Upper lobe of right lung (tissue), 1 donor: Measurements from ENCODE around the gene NEDD4L. TPM values are rescaled to one million over a fixed set of nuclear protein-coding genes. Genes with fewer than 3 reads are reported as not detected.

ENCODE experiments used
- ATAC-seq: fragments of 200-7000 bp; cut with Tn5 transposase; one replicate; pipeline ENCODE4 v1.9.1; 2020; ENCODE audit warnings: mild to moderate bottlenecking, moderate library complexity
- DNase-seq: peaks from one replicate; pipeline ENCODE4 v3.0.0-alpha.2; 2020
- H3K27ac ChIP-seq: fragments of 200-600 bp; one replicate; pipeline ENCODE4 v1.8.0; 2022
- H3K27me3 ChIP-seq: fragments of 200-600 bp; one replicate; pipeline ENCODE4 v1.8.0; 2022; ENCODE audit warnings: mild to moderate bottlenecking
- H3K36me3 ChIP-seq: fragments of 200-600 bp; one replicate; pipeline ENCODE4 v1.8.0; 2022
- H3K4me1 ChIP-seq: fragments of 200-600 bp; one replicate; pipeline ENCODE4 v1.8.0; 2022
- H3K4me3 ChIP-seq: fragments of 200-600 bp; one replicate; pipeline ENCODE4 v1.8.0; 2022; ENCODE audit warnings: mild to moderate bottlenecking
- H3K9me3 ChIP-seq: fragments of 200-600 bp; one replicate; pipeline ENCODE4 v1.8.0; 2022
- CTCF ChIP-seq: fragments of 200-600 bp; IDR thresholded peaks from one replicate; pipeline ENCODE4 v1.8.0; 2022; ENCODE audit warnings: antibody characterized with exemption
- intact Hi-C: fragments of 100-400 bp; cut with DNase I; formaldehyde crosslinking; loops from one replicate; pipeline ENCODE4 v1.11.0; 2022
- total RNA-seq: library from RNA; stranded (reverse); fragmentation: NEBNext Ultra II Directional; extraction: Animal tissue kit (Norgen Biotek cat#: 25700); gene quantifications from one replicate; pipeline ENCODE4 v1.2.1, GENCODE V29; 2021
- donor health status: DM: no; HTN: yes; CAD: no; lungs with severe emphysema.

The NEDD4L gene
- total RNA-seq, 1 donor from 2014 or later, result 192 TPM

GRCh38 chr18:58285449-58286130, 241.6 kb downstream of the NEDD4L start:
- no peak for DNase-seq
- no peaks in the 10 kb centered on the region for H3K27me3 ChIP-seq
- ATAC-seq, result peak; percentile 65
- no peak overlapping the region for H3K4me3 ChIP-seq
- H3K9me3 ChIP-seq, result no peaks in the 10 kb centered on the region
- peaks cover 16% of the 10 kb centered on the region for H3K4me1 ChIP-seq
- no peak for TF ChIP-seq CTCF
- H3K36me3 ChIP-seq, result no peaks in the 10 kb centered on the region
- H3K27ac ChIP-seq, result peak overlapping the region; percentile 72
- intact Hi-C loops, result no loop called here

- peaks cover 17% of the 10 kb centered on the region for H3K4me1 ChIP-seq
- no peaks in the 10 kb centered on the region for H3K9me3 ChIP-seq
- H3K27me3 ChIP-seq, result no peaks in the 10 kb centered on the region
- no peaks in the 10 kb centered on the region for H3K36me3 ChIP-seq
- ATAC-seq (peak; percentile 18), DNase-seq (no peak)
- peak overlapping the region; percentile 61 for H3K27ac ChIP-seq
- intact Hi-C loops, result no loop called here
- H3K4me3 ChIP-seq, result no peak overlapping the region
- no peak for TF ChIP-seq CTCF
These were observed 242.8 kb downstream of the NEDD4L start for GRCh38 chr18:58286632-58287352.

- TF ChIP-seq CTCF, result no peak
- H3K27me3 ChIP-seq, result no peaks in the 10 kb centered on the region
- ATAC-seq (peak; percentile 7), DNase-seq (no peak)
- no peaks in the 10 kb centered on the region for H3K9me3 ChIP-seq
- H3K4me3 ChIP-seq, result no peak overlapping the region
- peak overlapping the region; percentile 58 for H3K27ac ChIP-seq
- H3K36me3 ChIP-seq, result no peaks in the 10 kb centered on the region
- intact Hi-C loops, result no loop called here
- peaks cover 17% of the 10 kb centered on the region for H3K4me1 ChIP-seq
These were observed 243.6 kb downstream of the NEDD4L start for GRCh38 chr18:58287353-58288274.

GRCh38 chr18:58288921-58289797, 245.1 kb downstream of the NEDD4L start:
- no peak for TF ChIP-seq CTCF
- Histone ChIP-seq H3K9me3 (no peaks in the 10 kb centered on the region), H3K4me3 (no peak overlapping the region), H3K4me1 (peaks cover 17% of the 10 kb centered on the region), H3K36me3 (no peaks in the 10 kb centered on the region), H3K27ac (no peak overlapping the region), H3K27me3 (no peaks in the 10 kb centered on the region)
- ATAC-seq (peak; percentile 49), DNase-seq (no peak)
- intact Hi-C loops, result no loop called here

GRCh38 chr18:58290116-58290695, 246.2 kb downstream of the NEDD4L start:
- H3K27ac ChIP-seq, result no peak overlapping the region

More at GRCh38 chr18:58290116-58290695, 246.2 kb downstream of the NEDD4L start:
- Histone ChIP-seq H3K9me3 (no peaks in the 10 kb centered on the region), H3K36me3 (no peaks in the 10 kb centered on the region), H3K27me3 (no peaks in the 10 kb centered on the region), H3K4me1 (peaks cover 17% of the 10 kb centered on the region), H3K4me3 (no peak overlapping the region)
- ATAC-seq (no peak), DNase-seq (no peak)
- intact Hi-C loops, result no loop called here
- no peak for TF ChIP-seq CTCF
